Measurements from ENCODE around the gene LINGO1. TPM values are rescaled to one million over a fixed set of nuclear protein-coding genes. Genes with fewer than 3 reads are reported as not detected.

Gene LINGO1
- total RNA-seq, 4 donors from 2014 or later: 0.13 to 1.1 (median 1.0) TPM; not detected in 1

DNA sequence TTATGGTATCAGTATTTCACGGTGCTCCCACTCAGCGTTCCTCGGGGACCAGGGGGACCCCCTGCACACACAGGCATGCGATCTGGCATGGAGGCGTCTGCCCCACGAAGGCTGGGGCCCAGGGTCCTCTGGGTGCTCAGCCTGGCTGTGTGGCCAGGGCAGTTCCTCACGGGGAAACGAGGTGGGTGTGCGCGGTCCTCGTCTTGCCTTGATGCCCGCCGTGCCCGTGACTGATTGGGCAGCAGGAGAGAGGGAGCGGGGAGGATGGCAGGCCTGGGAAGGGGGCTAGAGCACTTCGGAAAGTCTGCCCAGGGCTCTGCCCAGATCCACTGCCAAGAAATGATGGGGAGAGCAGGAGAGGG, 10.9 kb downstream of the LINGO1 start:
- Histone ChIP-seq H3K4me3 (replicated peaks in 1 of 3) (no peak overlapping the region), H3K36me3 (no peaks in the 10 kb centered on the region), H3K27me3 (no peaks in the 10 kb centered on the region), H3K4me1 (peaks cover 0 to 14% of the 10 kb centered on the region in 2 donors), H3K9me3 (no peaks in the 10 kb centered on the region), H3K27ac (no peak overlapping the region)
- WGBS, 2 donors: 85 to 90% methylated on average over 5 to 15 of the region's 16 CpGs
- no peak for DNase-seq
- intact Hi-C loops (cut with DNase I): no loop called here
- TF ChIP-seq POLR2A (IDR thresholded peaks at IDR 0.05): no peak
- TF ChIP-seq, protein P1, sequence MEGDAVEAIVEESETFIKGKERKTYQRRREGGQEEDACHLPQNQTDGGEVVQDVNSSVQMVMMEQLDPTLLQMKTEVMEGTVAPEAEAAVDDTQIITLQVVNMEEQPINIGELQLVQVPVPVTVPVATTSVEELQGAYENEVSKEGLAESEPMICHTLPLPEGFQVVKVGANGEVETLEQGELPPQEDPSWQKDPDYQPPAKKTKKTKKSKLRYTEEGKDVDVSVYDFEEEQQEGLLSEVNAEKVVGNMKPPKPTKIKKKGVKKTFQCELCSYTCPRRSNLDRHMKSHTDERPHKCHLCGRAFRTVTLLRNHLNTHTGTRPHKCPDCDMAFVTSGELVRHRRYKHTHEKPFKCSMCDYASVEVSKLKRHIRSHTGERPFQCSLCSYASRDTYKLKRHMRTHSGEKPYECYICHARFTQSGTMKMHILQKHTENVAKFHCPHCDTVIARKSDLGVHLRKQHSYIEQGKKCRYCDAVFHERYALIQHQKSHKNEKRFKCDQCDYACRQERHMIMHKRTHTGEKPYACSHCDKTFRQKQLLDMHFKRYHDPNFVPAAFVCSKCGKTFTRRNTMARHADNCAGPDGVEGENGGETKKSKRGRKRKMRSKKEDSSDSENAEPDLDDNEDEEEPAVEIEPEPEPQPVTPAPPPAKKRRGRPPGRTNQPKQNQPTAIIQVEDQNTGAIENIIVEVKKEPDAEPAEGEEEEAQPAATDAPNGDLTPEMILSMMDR (IDR thresholded peaks at IDR 0.05): no peak

DNA sequence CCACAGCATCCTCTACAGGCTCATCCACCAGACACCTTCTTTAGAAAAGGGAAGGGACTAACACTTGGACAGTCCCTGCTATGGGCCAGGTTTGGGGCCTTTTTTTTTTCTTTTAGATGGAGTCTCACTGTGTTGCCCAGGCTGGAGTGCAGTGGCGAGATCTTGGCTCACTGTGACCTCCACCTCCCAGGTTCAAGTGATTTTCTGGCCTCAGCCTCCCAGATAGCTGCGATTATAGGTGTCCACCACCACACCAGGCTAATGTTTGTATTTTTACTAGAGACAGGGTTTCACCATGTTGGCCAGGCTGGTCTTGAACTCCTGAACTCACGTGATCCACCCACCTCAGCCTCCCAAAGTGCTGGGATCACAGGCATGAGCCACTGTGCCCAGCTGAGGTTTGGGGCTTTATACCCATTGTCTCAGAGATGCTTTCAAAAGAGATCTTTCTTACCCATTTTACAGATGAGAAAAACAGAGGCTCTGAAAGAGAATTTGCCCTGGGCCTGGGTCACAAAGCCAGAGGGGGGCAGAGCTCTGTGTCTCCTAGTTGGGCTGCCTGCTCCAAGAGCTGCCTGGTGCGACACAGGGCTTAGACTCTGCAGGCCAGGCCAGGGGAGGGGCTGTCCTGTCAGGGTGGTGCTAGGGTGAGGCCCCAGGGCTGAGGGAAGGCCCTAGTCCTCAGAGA, 11.6 kb downstream of the LINGO1 start:
- Histone ChIP-seq H3K36me3 (no peaks in the 10 kb centered on the region), H3K27me3 (no peaks in the 10 kb centered on the region), H3K4me1 (peaks cover 0 to 14% of the 10 kb centered on the region in 2 donors), H3K4me3 (replicated peaks in 1 of 3) (no peak overlapping the region), H3K27ac (no peak overlapping the region), H3K9me3 (no peaks in the 10 kb centered on the region)
- DNase-seq: no peak
- WGBS, 2 donors: 87 to 95% methylated on average over 3 to 4 of the region's 4 CpGs
- intact Hi-C loops (cut with DNase I): no loop called here
- TF ChIP-seq, protein P1 (IDR thresholded peaks at IDR 0.05): no peak
- no peak for TF ChIP-seq POLR2A (IDR thresholded peaks at IDR 0.05)

DNA sequence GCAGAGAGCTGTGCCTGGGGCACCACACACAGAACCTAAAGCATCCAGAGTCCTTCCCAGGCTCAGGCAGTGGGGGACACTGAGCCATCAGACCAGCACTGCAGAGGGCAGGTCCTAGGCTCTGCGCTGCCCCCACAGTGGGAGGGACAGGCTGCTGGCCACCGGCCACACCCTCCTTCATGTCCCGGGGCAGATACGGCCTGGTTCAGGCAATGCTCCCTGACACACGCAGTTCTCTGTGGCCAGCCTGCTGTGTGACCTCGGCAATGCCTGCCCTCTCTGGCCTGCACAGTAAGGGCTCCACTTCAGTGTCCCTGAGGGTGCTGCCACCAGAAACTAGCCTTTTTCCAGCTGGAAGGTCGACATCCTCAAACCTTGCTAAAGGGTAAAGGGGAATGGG, 12.4 kb downstream of the LINGO1 start:
- H3K4me1 ChIP-seq: peaks cover 0 to 14% of the 10 kb centered on the region in 2 donors
- no peak overlapping the region for H3K27ac ChIP-seq
- WGBS, 2 donors: 79 to 85% methylated on average over 4 to 7 of the region's 7 CpGs
- no peak for DNase-seq
- H3K27me3 ChIP-seq: no peaks in the 10 kb centered on the region
- intact Hi-C loops (cut with DNase I): no loop called here
- TF ChIP-seq POLR2A (IDR thresholded peaks at IDR 0.05): no peak
- TF ChIP-seq, protein P1 (IDR thresholded peaks at IDR 0.05): no peak
- no peak overlapping the region for H3K4me3 ChIP-seq (replicated peaks in 1 of 3)
- H3K36me3 ChIP-seq: no peaks in the 10 kb centered on the region
- no peaks in the 10 kb centered on the region for H3K9me3 ChIP-seq

DNA sequence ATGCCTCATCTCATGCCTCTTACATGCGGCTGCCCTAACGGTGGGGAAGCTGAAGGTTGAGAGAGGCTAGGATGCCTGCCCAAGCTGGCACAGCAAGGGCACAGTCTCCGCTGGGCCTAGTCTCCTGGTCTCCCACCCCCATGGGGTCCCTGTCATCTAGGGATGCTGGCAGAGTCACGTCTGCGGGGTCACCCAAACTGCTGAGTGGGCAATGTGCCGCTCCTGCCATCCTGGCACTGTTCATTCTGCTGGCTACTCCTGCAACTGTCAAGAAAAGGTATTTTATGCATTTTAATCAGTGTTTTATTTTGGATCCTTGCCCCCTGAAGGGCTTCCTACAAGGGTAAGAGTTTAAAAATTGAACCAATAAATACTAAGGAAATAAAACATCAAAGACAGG, 12.8 kb downstream of the LINGO1 start:
- H3K4me3 ChIP-seq (replicated peaks in 1 of 3): no peak overlapping the region
- H3K27ac ChIP-seq: no peak overlapping the region
- no peaks in the 10 kb centered on the region for H3K27me3 ChIP-seq
- DNase-seq: no peak
- WGBS, 2 donors: 75 to 83% methylated on average over 6 of the region's 6 CpGs
- intact Hi-C loops (cut with DNase I): no loop called here
- H3K36me3 ChIP-seq: no peaks in the 10 kb centered on the region
- no peaks in the 10 kb centered on the region for H3K9me3 ChIP-seq
- TF ChIP-seq, protein P1 (IDR thresholded peaks at IDR 0.05): no peak
- TF ChIP-seq POLR2A (IDR thresholded peaks at IDR 0.05): no peak
- peaks cover 0 to 14% of the 10 kb centered on the region in 2 donors for H3K4me1 ChIP-seq

DNA sequence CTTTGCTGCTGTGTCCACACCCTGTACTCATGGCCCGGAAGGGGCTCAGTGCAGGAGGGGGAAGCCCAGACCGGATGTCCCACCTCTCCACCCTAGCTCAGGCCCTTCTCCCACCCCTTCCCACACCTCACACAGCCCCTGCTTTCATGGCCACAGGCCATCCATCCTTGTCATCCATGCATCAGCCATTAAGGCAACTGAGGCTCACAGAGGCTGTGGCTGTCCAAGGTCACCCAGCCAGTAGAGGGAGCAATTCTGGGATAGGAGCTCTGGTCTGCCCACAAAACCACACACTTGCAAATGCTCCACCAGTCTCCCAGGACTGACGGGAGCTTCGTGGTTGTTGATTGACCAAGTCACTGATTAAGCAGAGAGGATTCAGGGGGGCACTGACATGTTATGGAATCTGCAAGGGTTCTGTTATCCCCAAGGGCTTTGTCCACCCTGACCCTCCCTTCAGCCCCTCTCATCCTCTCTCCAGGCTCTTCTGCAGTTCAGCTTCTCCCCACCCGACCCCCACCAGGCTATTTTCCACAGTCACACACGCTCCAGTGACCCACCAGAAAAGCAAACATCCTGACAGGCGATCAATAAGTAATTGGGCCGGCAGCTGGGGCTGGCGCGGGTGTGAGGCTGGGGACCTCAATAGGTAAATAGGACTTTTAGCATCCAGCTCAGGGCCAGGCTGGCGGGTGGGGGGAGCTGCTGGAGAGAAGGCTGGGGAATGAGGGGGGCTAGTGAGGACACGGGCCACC, 15.1 kb downstream of the LINGO1 start:
- intact Hi-C loops (cut with DNase I): no loop called here
- TF ChIP-seq, protein P1 (IDR thresholded peaks at IDR 0.05): no peak
- TF ChIP-seq POLR2A (IDR thresholded peaks at IDR 0.05): no peak
- Histone ChIP-seq H3K4me1 (peaks cover 0 to 7% of the 10 kb centered on the region in 2 donors), H3K27ac (no peak overlapping the region), H3K36me3 (no peaks in the 10 kb centered on the region), H3K4me3 (replicated peaks in 1 of 3) (no peak overlapping the region), H3K27me3 (no peaks in the 10 kb centered on the region), H3K9me3 (no peaks in the 10 kb centered on the region)
- DNase-seq: no peak
- WGBS, 2 donors: 81 to 82% methylated on average over 12 of the region's 12 CpGs

All from thyroid gland (tissue), 4 donors.